Measurements from ENCODE around the gene CTNND2. TPM values are rescaled to one million over a fixed set of nuclear protein-coding genes. Genes with fewer than 3 reads are reported as not detected.

Gene CTNND2
- total RNA-seq, 4 donors from 2014 or later, result 1.3 to 2.5 (median 2.1) TPM

- no peaks in the 10 kb centered on the region for H3K4me1 ChIP-seq
- TF ChIP-seq POLR2A (IDR thresholded peaks at IDR 0.05; ENCODE audit: low read depth), result no peak
- TF ChIP-seq CTCF (IDR thresholded peaks at IDR 0.05), result no peak
- no peaks in the 10 kb centered on the region for H3K36me3 ChIP-seq
- no peaks in the 10 kb centered on the region for H3K27me3 ChIP-seq
- WGBS, result 88% methylated on average over 2 of the region's 2 CpGs
- no peaks in the 10 kb centered on the region for H3K9me3 ChIP-seq
- no peak overlapping the region for H3K4me3 ChIP-seq
- no peak for DNase-seq (ENCODE audit: extremely low spot score)
- H3K27ac ChIP-seq (replicated peaks in 1 of 4), result no peak overlapping the region
- intact Hi-C loops (cut with DNase I), result no loop called here
Measured at GRCh38 chr5:11302663-11303062, 601.6 kb downstream of the CTNND2 start.

DNA sequence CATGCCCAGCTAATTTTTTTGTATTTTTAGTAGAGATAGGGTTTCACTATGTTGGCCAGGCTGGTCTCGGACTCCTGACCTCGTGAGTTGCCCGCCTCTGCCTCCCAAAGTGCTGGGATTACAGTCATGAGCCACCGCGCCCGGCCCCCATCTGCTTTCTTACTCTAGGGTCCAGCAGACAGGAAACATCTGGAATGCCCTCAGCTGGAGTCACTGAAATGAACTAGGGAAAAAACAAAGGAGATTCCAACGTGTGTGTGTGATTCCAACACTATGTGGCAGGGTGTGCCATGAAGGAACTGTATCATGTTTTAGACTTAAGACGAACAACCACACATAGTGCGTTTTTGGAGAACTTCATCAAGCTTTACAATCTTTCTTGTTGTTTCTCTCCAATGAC, 603.1 kb downstream of the CTNND2 start:
- WGBS, result 39% methylated on average over 9 of the region's 9 CpGs

GRCh38 chr5:11300736-11301135, 603.5 kb downstream of the CTNND2 start:
- TF ChIP-seq POLR2AphosphoS5 (IDR thresholded peaks at IDR 0.05) (no peak), CTCF (IDR thresholded peaks at IDR 0.05) (no peak), POLR2A (IDR thresholded peaks at IDR 0.05; ENCODE audit: low read depth) (no peak), EP300 (IDR thresholded peaks at IDR 0.05) (no peak)
- no peaks in the 10 kb centered on the region for H3K9me3 ChIP-seq
- intact Hi-C loops (cut with DNase I), result no loop called here
- H3K27ac ChIP-seq (replicated peaks in 1 of 4), result no peak overlapping the region
- 56% methylated on average over 5 of the region's 5 CpGs for WGBS
- no peaks in the 10 kb centered on the region for H3K36me3 ChIP-seq
- DNase-seq (ENCODE audit: extremely low spot score), result no peak
- H3K4me1 ChIP-seq, result no peaks in the 10 kb centered on the region
- H3K27me3 ChIP-seq, result no peaks in the 10 kb centered on the region
- H3K4me3 ChIP-seq, result no peak overlapping the region

More for the DNA sequence above, 603.1 kb downstream of the CTNND2 start:
- Histone ChIP-seq H3K27me3 (no peaks in the 10 kb centered on the region), H3K4me1 (no peaks in the 10 kb centered on the region), H3K27ac (replicated peaks in 1 of 4) (no peak overlapping the region), H3K9me3 (no peaks in the 10 kb centered on the region), H3K4me3 (no peak overlapping the region), H3K36me3 (no peaks in the 10 kb centered on the region)
- intact Hi-C loops (cut with DNase I), result no loop called here
- TF ChIP-seq POLR2A (IDR thresholded peaks at IDR 0.05; ENCODE audit: low read depth), result no peak
- no peak for TF ChIP-seq POLR2AphosphoS5 (IDR thresholded peaks at IDR 0.05)
- TF ChIP-seq EP300 (IDR thresholded peaks at IDR 0.05), result no peak
- no peak for TF ChIP-seq CTCF (IDR thresholded peaks at IDR 0.05)
- no peak for DNase-seq (ENCODE audit: extremely low spot score)

DNA sequence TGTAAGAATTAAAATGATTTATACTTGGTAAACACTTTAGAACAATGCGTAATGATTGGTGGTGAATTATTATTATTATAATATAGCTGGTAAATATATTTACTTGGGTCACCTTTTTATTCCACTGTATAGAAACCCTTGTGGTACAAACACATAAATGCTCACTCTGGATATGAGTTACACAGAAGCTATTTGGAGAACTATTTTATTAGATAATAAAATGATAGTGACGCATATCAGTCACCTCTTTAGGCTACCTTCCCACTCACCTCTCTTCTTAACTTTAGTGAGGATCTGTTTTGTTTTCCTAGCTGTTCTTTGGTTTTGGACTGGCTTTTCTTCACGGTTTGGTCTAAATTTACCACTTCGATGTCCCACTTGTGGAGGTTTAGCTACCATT, 605.4 kb downstream of the CTNND2 start:
- WGBS, result 94% methylated on average over 4 of the region's 4 CpGs
- intact Hi-C loops (cut with DNase I), result no loop called here
- Histone ChIP-seq H3K36me3 (no peaks in the 10 kb centered on the region), H3K4me3 (no peak overlapping the region), H3K27me3 (no peaks in the 10 kb centered on the region), H3K4me1 (no peaks in the 10 kb centered on the region), H3K9me3 (no peaks in the 10 kb centered on the region), H3K27ac (replicated peaks in 1 of 4) (no peak overlapping the region)
- TF ChIP-seq EP300 (IDR thresholded peaks at IDR 0.05) (no peak), POLR2AphosphoS5 (IDR thresholded peaks at IDR 0.05) (no peak), POLR2A (IDR thresholded peaks at IDR 0.05; ENCODE audit: low read depth) (no peak), CTCF (IDR thresholded peaks at IDR 0.05) (no peak)
- no peak for DNase-seq (ENCODE audit: extremely low spot score)

GRCh38 chr5:11293523-11293922, 610.7 kb downstream of the CTNND2 start:
- TF ChIP-seq EP300 (IDR thresholded peaks at IDR 0.05) (no peak), POLR2AphosphoS5 (IDR thresholded peaks at IDR 0.05) (no peak), POLR2A (IDR thresholded peaks at IDR 0.05; ENCODE audit: low read depth) (no peak), CTCF (IDR thresholded peaks at IDR 0.05) (no peak)
- 40% methylated on average over 2 of the region's 2 CpGs for WGBS

More at GRCh38 chr5:11293523-11293922, 610.7 kb downstream of the CTNND2 start:
- H3K4me1 ChIP-seq, result no peaks in the 10 kb centered on the region
- intact Hi-C loops (cut with DNase I), result no loop called here
- H3K27ac ChIP-seq (replicated peaks in 1 of 4), result no peak overlapping the region
- H3K27me3 ChIP-seq, result no peaks in the 10 kb centered on the region
- no peaks in the 10 kb centered on the region for H3K9me3 ChIP-seq
- DNase-seq (ENCODE audit: extremely low spot score), result no peak
- no peaks in the 10 kb centered on the region for H3K36me3 ChIP-seq
- H3K4me3 ChIP-seq, result no peak overlapping the region

All from esophagus muscularis mucosa (tissue), 4 donors.